ENCODE results near the gene CD63.

Gene CD63

DNA sequence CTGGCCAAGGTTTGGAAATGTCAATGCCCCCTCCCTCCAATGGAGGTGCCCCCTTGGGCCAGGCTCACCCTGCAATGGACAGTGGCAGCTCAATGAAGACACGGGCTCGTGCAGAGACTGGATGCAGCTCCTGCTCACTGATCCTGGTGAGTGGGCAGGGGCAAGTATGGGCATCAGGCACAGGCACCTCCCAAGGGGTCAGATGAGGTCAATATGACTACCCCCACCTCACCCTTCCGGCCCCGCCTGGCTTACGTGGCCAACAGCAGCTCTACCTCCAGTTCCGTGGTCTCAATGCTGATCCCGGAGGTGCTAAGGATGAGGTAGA is 34.7 kb downstream of the CD63 start:
- H3F3A ChIP-seq (ENCODE audit: insufficient read depth, low read length) = no peaks in the 10 kb centered on the region
- TF ChIP-seq, protein P1, sequence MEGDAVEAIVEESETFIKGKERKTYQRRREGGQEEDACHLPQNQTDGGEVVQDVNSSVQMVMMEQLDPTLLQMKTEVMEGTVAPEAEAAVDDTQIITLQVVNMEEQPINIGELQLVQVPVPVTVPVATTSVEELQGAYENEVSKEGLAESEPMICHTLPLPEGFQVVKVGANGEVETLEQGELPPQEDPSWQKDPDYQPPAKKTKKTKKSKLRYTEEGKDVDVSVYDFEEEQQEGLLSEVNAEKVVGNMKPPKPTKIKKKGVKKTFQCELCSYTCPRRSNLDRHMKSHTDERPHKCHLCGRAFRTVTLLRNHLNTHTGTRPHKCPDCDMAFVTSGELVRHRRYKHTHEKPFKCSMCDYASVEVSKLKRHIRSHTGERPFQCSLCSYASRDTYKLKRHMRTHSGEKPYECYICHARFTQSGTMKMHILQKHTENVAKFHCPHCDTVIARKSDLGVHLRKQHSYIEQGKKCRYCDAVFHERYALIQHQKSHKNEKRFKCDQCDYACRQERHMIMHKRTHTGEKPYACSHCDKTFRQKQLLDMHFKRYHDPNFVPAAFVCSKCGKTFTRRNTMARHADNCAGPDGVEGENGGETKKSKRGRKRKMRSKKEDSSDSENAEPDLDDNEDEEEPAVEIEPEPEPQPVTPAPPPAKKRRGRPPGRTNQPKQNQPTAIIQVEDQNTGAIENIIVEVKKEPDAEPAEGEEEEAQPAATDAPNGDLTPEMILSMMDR (IDR thresholded peaks at IDR 0.05; ENCODE audit: low read length) = no peak
- no peak for TF ChIP-seq EZH2 (IDR thresholded peaks at IDR 0.05; ENCODE audit: borderline replicate concordance, low read length)
- H3K4me3 ChIP-seq (ENCODE audit: low read depth, low read length, poor library complexity, severe bottlenecking) = no peak overlapping the region
- no peak overlapping the region for H3K4me2 ChIP-seq (ENCODE audit: low read length)
- H3K36me3 ChIP-seq (ENCODE audit: insufficient read depth, low read length) = no peaks in the 10 kb centered on the region
- no peaks in the 10 kb centered on the region for H3K79me2 ChIP-seq (ENCODE audit: insufficient read depth, low read length)
- no peaks in the 10 kb centered on the region for H3K9me3 ChIP-seq (ENCODE audit: low read length)
- no peak overlapping the region for H3K27ac ChIP-seq (ENCODE audit: low read depth, low read length, poor library complexity, severe bottlenecking)
- peaks cover 8% of the 10 kb centered on the region; the same call in 1 of the 2 replicates for H3K27me3 ChIP-seq (ENCODE audit: insufficient read depth, low read length)
- H2AFZ ChIP-seq (ENCODE audit: low read length) = no peak overlapping the region
- H3K9me2 ChIP-seq (ENCODE audit: low read depth, low read length) = no peaks in the 10 kb centered on the region
- no peak overlapping the region for H3K9ac ChIP-seq (ENCODE audit: low read length)
- H3K4me1 ChIP-seq (ENCODE audit: insufficient read depth, low read length, severe bottlenecking) = no peaks in the 10 kb centered on the region
- no peaks in the 10 kb centered on the region for H4K20me1 ChIP-seq (ENCODE audit: insufficient read depth, low read length)

DNA sequence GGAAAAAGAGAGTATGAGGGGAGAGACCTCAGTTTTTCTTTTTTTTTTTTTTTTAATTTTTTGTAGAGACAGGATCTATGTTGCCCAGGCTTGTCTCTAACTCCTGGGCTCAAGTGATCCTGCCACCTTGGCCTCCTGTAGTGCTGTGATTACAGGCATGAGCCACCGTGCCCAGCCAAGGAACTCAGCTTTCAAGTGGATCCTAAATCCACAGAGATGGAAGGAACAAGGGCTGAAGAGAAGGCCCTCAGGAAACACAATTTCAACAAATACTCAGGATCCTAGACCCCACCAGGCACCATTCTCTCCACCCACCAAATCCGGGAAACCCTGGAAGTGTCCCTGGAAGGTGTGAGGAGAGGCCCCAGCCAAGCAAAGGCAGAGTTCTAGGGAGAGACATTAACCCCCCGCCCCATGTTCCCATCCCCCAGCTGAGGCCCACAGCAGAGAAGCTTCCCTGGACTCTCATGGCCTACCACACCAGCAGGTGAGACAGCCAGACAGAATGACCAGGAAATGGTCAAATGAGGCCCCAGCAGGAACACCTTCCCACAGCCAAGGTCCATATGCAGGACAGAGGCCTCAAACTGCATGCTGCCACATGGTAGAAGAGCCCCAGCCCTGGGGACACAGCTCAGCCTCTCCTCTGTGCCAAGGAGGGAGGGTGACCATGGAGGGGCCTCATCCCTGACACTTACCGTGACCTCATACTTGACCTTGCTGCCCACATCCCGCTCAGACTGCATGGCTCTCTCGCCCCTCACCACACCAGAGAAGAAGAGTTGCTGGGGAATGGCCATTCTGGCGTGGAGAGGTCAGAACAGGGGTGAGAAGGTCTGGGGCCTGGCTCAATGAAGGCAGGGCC is 35.3 kb downstream of the CD63 start:
- H3K4me2 ChIP-seq (ENCODE audit: low read length) = no peak overlapping the region
- peaks cover 8% of the 10 kb centered on the region; the same call in 1 of the 2 replicates for H3K27me3 ChIP-seq (ENCODE audit: insufficient read depth, low read length)
- H3K9me2 ChIP-seq (ENCODE audit: low read depth, low read length) = no peaks in the 10 kb centered on the region
- no peaks in the 10 kb centered on the region for H3K9me3 ChIP-seq (ENCODE audit: low read length)
- H3K4me3 ChIP-seq (ENCODE audit: low read depth, low read length, poor library complexity, severe bottlenecking) = no peak overlapping the region
- no peaks in the 10 kb centered on the region for H3K36me3 ChIP-seq (ENCODE audit: insufficient read depth, low read length)
- TF ChIP-seq, protein P1 (IDR thresholded peaks at IDR 0.05; ENCODE audit: low read length) = no peak
- TF ChIP-seq EZH2 (IDR thresholded peaks at IDR 0.05; ENCODE audit: borderline replicate concordance, low read length) = no peak
- H3K79me2 ChIP-seq (ENCODE audit: insufficient read depth, low read length) = no peaks in the 10 kb centered on the region
- H2AFZ ChIP-seq (ENCODE audit: low read length) = no peak overlapping the region
- no peak overlapping the region for H3K27ac ChIP-seq (ENCODE audit: low read depth, low read length, poor library complexity, severe bottlenecking)
- no peak overlapping the region for H3K9ac ChIP-seq (ENCODE audit: low read length)
- no peaks in the 10 kb centered on the region for H4K20me1 ChIP-seq (ENCODE audit: insufficient read depth, low read length)
- H3F3A ChIP-seq (ENCODE audit: insufficient read depth, low read length) = no peaks in the 10 kb centered on the region
- no peaks in the 10 kb centered on the region for H3K4me1 ChIP-seq (ENCODE audit: insufficient read depth, low read length, severe bottlenecking)

DNA sequence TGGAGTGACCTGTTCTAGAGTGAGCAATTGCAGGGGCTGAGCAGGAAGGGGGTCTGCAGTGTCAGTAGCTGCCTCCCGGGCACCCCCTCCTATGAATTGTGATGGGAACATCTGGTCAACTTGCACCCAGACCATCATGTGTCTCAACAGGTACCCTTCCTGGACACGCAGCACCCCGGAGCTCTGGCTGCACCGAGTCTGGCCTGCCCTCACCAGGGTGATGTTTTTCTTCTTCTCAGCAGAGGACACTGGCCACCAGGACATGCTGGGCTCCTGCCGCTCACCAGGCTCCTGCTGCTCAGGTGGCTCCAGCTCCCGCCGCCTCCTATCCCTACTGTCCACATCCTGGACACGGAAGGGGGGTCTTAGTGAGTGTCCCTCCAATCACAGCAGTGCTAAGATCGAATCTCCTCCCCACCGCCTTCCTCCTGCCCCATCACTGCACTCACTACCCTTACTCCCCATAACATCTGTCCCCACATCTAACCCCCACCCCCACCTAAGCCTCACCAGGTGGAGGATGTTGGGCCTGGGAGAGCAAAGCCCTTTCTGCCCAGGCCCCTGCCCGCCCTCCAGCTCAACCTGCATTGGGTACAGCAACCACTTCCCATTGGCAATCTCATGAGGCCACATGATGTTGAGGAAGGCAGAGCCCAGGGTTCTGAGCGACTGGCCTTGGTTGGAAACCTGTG is 36.0 kb downstream of the CD63 start:
- Histone ChIP-seq H3K36me3 (ENCODE audit: insufficient read depth, low read length) (no peaks in the 10 kb centered on the region), H3K27me3 (ENCODE audit: insufficient read depth, low read length) (peaks cover 11% of the 10 kb centered on the region; the same call in 1 of the 2 replicates), H3K9me2 (ENCODE audit: low read depth, low read length) (no peaks in the 10 kb centered on the region), H3K79me2 (ENCODE audit: insufficient read depth, low read length) (no peaks in the 10 kb centered on the region), H3K4me2 (ENCODE audit: low read length) (no peak overlapping the region), H3K4me3 (ENCODE audit: low read depth, low read length, poor library complexity, severe bottlenecking) (no peak overlapping the region), H2AFZ (ENCODE audit: low read length) (no peak overlapping the region), H4K20me1 (ENCODE audit: insufficient read depth, low read length) (no peaks in the 10 kb centered on the region), H3K9me3 (ENCODE audit: low read length) (no peaks in the 10 kb centered on the region), H3K27ac (ENCODE audit: low read depth, low read length, poor library complexity, severe bottlenecking) (no peak overlapping the region), H3K9ac (ENCODE audit: low read length) (no peak overlapping the region), H3K4me1 (ENCODE audit: insufficient read depth, low read length, severe bottlenecking) (no peaks in the 10 kb centered on the region), H3F3A (ENCODE audit: insufficient read depth, low read length) (no peaks in the 10 kb centered on the region)
- TF ChIP-seq, protein P1 (IDR thresholded peaks at IDR 0.05; ENCODE audit: low read length) = no peak
- no peak for TF ChIP-seq EZH2 (IDR thresholded peaks at IDR 0.05; ENCODE audit: borderline replicate concordance, low read length)
